Body of pancreas (tissue), 4 donors: ENCODE results near the gene PCDH15. TPM values are rescaled to one million over a fixed set of nuclear protein-coding genes. Genes with fewer than 3 reads are reported as not detected.

ENCODE experiments used
- ATAC-seq: fragments of 150-250 bp; one replicate; pipeline ENCODE4 v1.9.1; 2016
- DNase-seq, 4 donors: peaks; one replicate each; pipeline ENCODE4 v3.0.0-alpha.2; 2019
- H3K27ac ChIP-seq, 4 donors: fragments of 200-600 bp; sonication (generic); 1 replicate in 3 of 4; 2 replicates in 1 of 4; pipeline versions ENCODE4 v1.5.1 to v1.6.1; 2016 to 2019; ENCODE audit warnings: mild to moderate bottlenecking in 1 of 4, mixed read lengths in 1 of 4, moderate library complexity in 1 of 4
- H3K27me3 ChIP-seq, 2 donors: fragments of 200-600 bp; sonication (generic); one replicate each; pipeline ENCODE4 v1.6.0; 2016; ENCODE audit warnings: mild to moderate bottlenecking in 1 of 2
- H3K36me3 ChIP-seq, 2 donors: fragments of 200-600 bp; sonication (generic); replicated peaks in 1 of 2; 2 replicates each; pipeline ENCODE4 v1.5.1; 2016; ENCODE audit warnings: low read depth in 2 of 2; ENCODE audit not compliant: insufficient read depth in 1 of 2
- H3K4me1 ChIP-seq: fragments of 200-600 bp; sonication (generic); one replicate; pipeline ENCODE4 v1.6.0; 2016
- H3K4me3 ChIP-seq, 2 donors: fragments of 200-600 bp; sonication (generic); 1 replicate in 1 of 2; 2 replicates in 1 of 2; pipeline ENCODE4 v1.5.1; 2016 to 2019
- H3K9me3 ChIP-seq, 3 donors: fragments of 200-600 bp; sonication (generic); 1 replicate in 2 of 3; 2 replicates in 1 of 3; pipeline ENCODE4 v1.5.1; 2016
- POLR2A ChIP-seq, 3 donors: fragments of 450-650 bp; IDR thresholded peaks; one replicate each; pipeline ENCODE4 v1.6.1; 2016; ENCODE audit warnings: antibody characterized with exemption in 3 of 3, mild to moderate bottlenecking in 2 of 3
- WGBS, 2 donors: methylation state at CpG; one replicate each; pipeline ENCODE4 v1.1.5; 2017; 5-methylcytosine and 5-hydroxymethylcytosine counted together
- intact Hi-C: fragments of 100-400 bp; cut with DNase I; formaldehyde crosslinking; loops from one replicate; pipeline ENCODE4 v1.15.1; 2023
- total RNA-seq, 2 donors: library from RNA; depleted of rRNA; stranded (reverse); fragments of >200 nt; gene quantifications; one replicate each; pipeline ENCODE4 v1.1.0, GENCODE V29; 2016
- TF ChIP-seq, protein P1 (sequence below), 7 experiments: fragments of 450-650 bp in 4 of 7; fragments of 200-600 bp in 3 of 7; sonication (generic) in 3 of 7; IDR thresholded peaks; one replicate each; pipeline ENCODE4 v1.5.1; 2016 to 2019; ENCODE audit warnings: antibody characterized with exemption in 7 of 7

The PCDH15 gene
- total RNA-seq, 2 donors from 2014 or later = not detected

- Histone ChIP-seq H3K9me3 (no peaks in the 10 kb centered on the region), H3K27me3 (no peaks in the 10 kb centered on the region), H3K27ac (no peak overlapping the region), H3K36me3 (no peaks in the 10 kb centered on the region), H3K4me1 (no peaks in the 10 kb centered on the region), H3K4me3 (no peak overlapping the region)
- no peak for TF ChIP-seq POLR2A (IDR thresholded peaks at IDR 0.05)
- TF ChIP-seq, protein P1, sequence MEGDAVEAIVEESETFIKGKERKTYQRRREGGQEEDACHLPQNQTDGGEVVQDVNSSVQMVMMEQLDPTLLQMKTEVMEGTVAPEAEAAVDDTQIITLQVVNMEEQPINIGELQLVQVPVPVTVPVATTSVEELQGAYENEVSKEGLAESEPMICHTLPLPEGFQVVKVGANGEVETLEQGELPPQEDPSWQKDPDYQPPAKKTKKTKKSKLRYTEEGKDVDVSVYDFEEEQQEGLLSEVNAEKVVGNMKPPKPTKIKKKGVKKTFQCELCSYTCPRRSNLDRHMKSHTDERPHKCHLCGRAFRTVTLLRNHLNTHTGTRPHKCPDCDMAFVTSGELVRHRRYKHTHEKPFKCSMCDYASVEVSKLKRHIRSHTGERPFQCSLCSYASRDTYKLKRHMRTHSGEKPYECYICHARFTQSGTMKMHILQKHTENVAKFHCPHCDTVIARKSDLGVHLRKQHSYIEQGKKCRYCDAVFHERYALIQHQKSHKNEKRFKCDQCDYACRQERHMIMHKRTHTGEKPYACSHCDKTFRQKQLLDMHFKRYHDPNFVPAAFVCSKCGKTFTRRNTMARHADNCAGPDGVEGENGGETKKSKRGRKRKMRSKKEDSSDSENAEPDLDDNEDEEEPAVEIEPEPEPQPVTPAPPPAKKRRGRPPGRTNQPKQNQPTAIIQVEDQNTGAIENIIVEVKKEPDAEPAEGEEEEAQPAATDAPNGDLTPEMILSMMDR (IDR thresholded peaks at IDR 0.05) = no peak
- intact Hi-C loops = no loop called here
- DNase-seq (no peak), ATAC-seq (no peak)
- WGBS, 2 donors = 70 to 74% methylated on average over 3 of the region's 3 CpGs
These were observed 791.4 kb downstream of the PCDH15 start for GRCh38 chr10:54009672-54010071.

GRCh38 chr10:54002077-54002476 is 799.0 kb downstream of the PCDH15 start:
- H3K4me3 ChIP-seq = no peak overlapping the region

GRCh38 chr10:53997953-53998352 is 803.1 kb downstream of the PCDH15 start:
- H3K9me3 ChIP-seq = no peaks in the 10 kb centered on the region
- 35 to 44% methylated on average over 2 of the region's 2 CpGs for WGBS, 2 donors
- TF ChIP-seq, protein P1 (IDR thresholded peaks at IDR 0.05) = no peak
- no peak for TF ChIP-seq POLR2A (IDR thresholded peaks at IDR 0.05)
- H3K4me1 ChIP-seq = no peaks in the 10 kb centered on the region
- H3K36me3 ChIP-seq = no peaks in the 10 kb centered on the region
- DNase-seq (no peak), ATAC-seq (no peak)
- intact Hi-C loops = no loop called here
- H3K4me3 ChIP-seq = no peak overlapping the region
- H3K27ac ChIP-seq = no peak overlapping the region
- no peaks in the 10 kb centered on the region for H3K27me3 ChIP-seq

More at GRCh38 chr10:54002077-54002476, 799.0 kb downstream of the PCDH15 start:
- TF ChIP-seq POLR2A (IDR thresholded peaks at IDR 0.05) = no peak
- TF ChIP-seq, protein P1 (IDR thresholded peaks at IDR 0.05) = no peak
- no peaks in the 10 kb centered on the region for H3K27me3 ChIP-seq
- DNase-seq = no peak
- WGBS, 2 donors = 78 to 85% methylated on average over 1 of the region's 1 CpG
- no peaks in the 10 kb centered on the region for H3K4me1 ChIP-seq
- intact Hi-C loops = no loop called here
- no peak overlapping the region for H3K27ac ChIP-seq
- no peaks in the 10 kb centered on the region for H3K36me3 ChIP-seq
- no peaks in the 10 kb centered on the region for H3K9me3 ChIP-seq
- ATAC-seq = no peak

GRCh38 chr10:53990799-53991238 is 810.2 kb downstream of the PCDH15 start:
- TF ChIP-seq POLR2A (IDR thresholded peaks at IDR 0.05) = no peak
- TF ChIP-seq, protein P1 (IDR thresholded peaks at IDR 0.05) = no peak
- H3K36me3 ChIP-seq = no peaks in the 10 kb centered on the region
- intact Hi-C loops = no loop called here
- no peak for DNase-seq
- H3K4me3 ChIP-seq = no peak overlapping the region
- H3K9me3 ChIP-seq = no peaks in the 10 kb centered on the region
- 82 to 86% methylated on average over 9 to 13 of the region's 28 CpGs for WGBS, 2 donors
- no peaks in the 10 kb centered on the region for H3K27me3 ChIP-seq
- H3K27ac ChIP-seq = no peak overlapping the region
- ATAC-seq = no peak
- no peaks in the 10 kb centered on the region for H3K4me1 ChIP-seq

GRCh38 chr10:53983431-53983830 is 817.6 kb downstream of the PCDH15 start:
- H3K36me3 ChIP-seq = no peaks in the 10 kb centered on the region
- TF ChIP-seq POLR2A (IDR thresholded peaks at IDR 0.05) = no peak
- TF ChIP-seq, protein P1 (IDR thresholded peaks at IDR 0.05) = no peak
- DNase-seq (no peak), ATAC-seq (no peak)
- no peaks in the 10 kb centered on the region for H3K27me3 ChIP-seq
- no peak overlapping the region for H3K27ac ChIP-seq
- H3K9me3 ChIP-seq = no peaks in the 10 kb centered on the region
- intact Hi-C loops = no loop called here
- WGBS, 2 donors = 35 to 39% methylated on average over 3 of the region's 3 CpGs
- H3K4me3 ChIP-seq = no peak overlapping the region
- no peaks in the 10 kb centered on the region for H3K4me1 ChIP-seq
